ENCODE data around the gene KCNF1.

Gene KCNF1

GRCh38 chr2:10926191-10926820 lies 14.6 kb downstream of the KCNF1 start:
- TF ChIP-seq CTCF (IDR thresholded peaks at IDR 0.05; ENCODE audit: insufficient read depth, missing control alignments), result no peak
- no peak for DNase-seq (ENCODE audit: insufficient read length, low spot score)
- no peak for FAIRE-seq

GRCh38 chr2:10930721-10931516 lies 19.2 kb downstream of the KCNF1 start:
- FAIRE-seq, result no peak
- no peak for DNase-seq (ENCODE audit: insufficient read length, low spot score)
- no peak for TF ChIP-seq CTCF (IDR thresholded peaks at IDR 0.05; ENCODE audit: insufficient read depth, missing control alignments)

GRCh38 chr2:10931710-10932255 lies 20.0 kb downstream of the KCNF1 start:
- DNase-seq (ENCODE audit: insufficient read length, low spot score) (no peak), FAIRE-seq (no peak)
- no peak for TF ChIP-seq CTCF (IDR thresholded peaks at IDR 0.05; ENCODE audit: insufficient read depth, missing control alignments)

- FAIRE-seq (no peak), DNase-seq (ENCODE audit: insufficient read length, low spot score) (no peak)
- TF ChIP-seq CTCF (IDR thresholded peaks at IDR 0.05; ENCODE audit: insufficient read depth, missing control alignments), result no peak
Observed at GRCh38 chr2:10932345-10933151, 20.8 kb downstream of the KCNF1 start.

- TF ChIP-seq CTCF (IDR thresholded peaks at IDR 0.05; ENCODE audit: insufficient read depth, missing control alignments), result no peak
- DNase-seq (ENCODE audit: insufficient read length, low spot score), result no peak
- FAIRE-seq, result no peak
Observed at GRCh38 chr2:10933700-10934225, 22.0 kb downstream of the KCNF1 start.

GRCh38 chr2:10934308-10934978 lies 22.7 kb downstream of the KCNF1 start:
- FAIRE-seq, result no peak
- no peak for DNase-seq (ENCODE audit: insufficient read length, low spot score)
- no peak for TF ChIP-seq CTCF (IDR thresholded peaks at IDR 0.05; ENCODE audit: insufficient read depth, missing control alignments)

All from D721Med (cell line).